HuH-7.5 (cell line): ENCODE measurements around the gene EZH1.

Source experiments
- DNase-seq: peaks from one replicate; pipeline ENCODE4 v3.0.0; 2011; ENCODE audit warnings: low spot score

Gene EZH1

GRCh38 chr17:42744806-42745617 lies at the start of gene EZH1:
Gene EZH1, minus strand, starts transcription at chr17:42745040. Its CDS starts 16,099 bp downstream, at chr17:42728941.
- peak; percentile 97 for DNase-seq

- DNase-seq = no peak
These were observed 47.7 kb upstream of the EZH1 start for GRCh38 chr17:42792545-42792944.

GRCh38 chr17:42791948-42792347 lies 47.1 kb upstream of the EZH1 start:
- DNase-seq = no peak

GRCh38 chr17:42787266-42787665 lies 42.4 kb upstream of the EZH1 start:
- no peak for DNase-seq

GRCh38 chr17:42784811-42785592 lies 40.2 kb upstream of the EZH1 start:
- DNase-seq = no peak

GRCh38 chr17:42784409-42784808 lies 39.6 kb upstream of the EZH1 start:
- no peak for DNase-seq

- no peak for DNase-seq
These were observed 38.9 kb upstream of the EZH1 start for GRCh38 chr17:42783791-42784138.

- DNase-seq = no peak
These were observed 38.4 kb upstream of the EZH1 start for GRCh38 chr17:42783062-42783790.

- no peak for DNase-seq
These were observed 37.6 kb upstream of the EZH1 start for GRCh38 chr17:42782166-42783061.

- DNase-seq = no peak
These were observed 36.9 kb upstream of the EZH1 start for GRCh38 chr17:42781639-42782165.

GRCh38 chr17:42780851-42781638 lies 36.2 kb upstream of the EZH1 start:
- no peak for DNase-seq

GRCh38 chr17:42779936-42780850 lies 35.4 kb upstream of the EZH1 start, which contains the start of gene WNK4:
Gene WNK4, plus strand, starts transcription at chr17:42780610. Its CDS starts 89 bp downstream, at chr17:42780699.
- peak; percentile 87 for DNase-seq

GRCh38 chr17:42779304-42779935 lies 34.6 kb upstream of the EZH1 start:
- DNase-seq = no peak

- DNase-seq = no peak
These were observed 33.7 kb upstream of the EZH1 start for GRCh38 chr17:42778570-42778969.

- no peak for DNase-seq
These were observed 30.8 kb upstream of the EZH1 start for GRCh38 chr17:42775534-42776098.

- DNase-seq = no peak
These were observed 29.4 kb upstream of the EZH1 start for GRCh38 chr17:42774066-42774745.

- peak; percentile 74 for DNase-seq
These were observed 28.6 kb upstream of the EZH1 start, which contains the start of gene VPS25 for GRCh38 chr17:42773290-42774035. Gene VPS25, plus strand, starts transcription at chr17:42773449. Its CDS starts 27 bp downstream, at chr17:42773476.
